Activated CD8-positive, alpha-beta T cell treated with anti-CD3 and anti-CD28 coated beads, Interleukin-2, amount 10 ng/mL, durations not matched to agents 7 days and 5 days (primary cell): ENCODE results near the gene COX17. TPM values are rescaled to one million over a fixed set of nuclear protein-coding genes. Genes with fewer than 3 reads are reported as not detected.
A peak's percentile ranks its signal among the peaks of the same experiment; 100 is the strongest.
"Not testable (repeated sequence)": the region's sequence is repeated elsewhere in the genome, so short reads cannot be mapped to it uniquely, and the experiment has no call there.

Experiments used
- ATAC-seq: fragments of 150-1000 bp; cut with Tn5 transposase; one replicate; pipeline ENCODE4 v1.10.0; 2021; ENCODE audit warnings: moderate library complexity
- CTCF ChIA-PET: fragments of 350-600 bp; sonication (Branson Sonifier 250); formaldehyde crosslinking; loops from one replicate; lab custom pipeline; 2021; ENCODE audit warnings: antibody characterized with exemption; lab: Charles Lee
- POLR2A ChIA-PET: fragments of 350-600 bp; sonication (Branson Sonifier 250); formaldehyde crosslinking; loops from one replicate; lab custom pipeline; 2021; ENCODE audit warnings: antibody characterized with exemption; lab: Charles Lee
- DNase-seq: peaks from one replicate; pipeline ENCODE4 v3.0.0-alpha.2; 2020
- H3K27ac Mint-ChIP-seq: one replicate; pipeline ENCODE4 v1.8.0; 2021; ENCODE audit warnings: mild to moderate bottlenecking, mixed read lengths
- H3K27me3 Mint-ChIP-seq: one replicate; pipeline ENCODE4 v1.8.0; 2021; ENCODE audit warnings: low read depth, mixed read lengths
- H3K36me3 Mint-ChIP-seq: one replicate; pipeline ENCODE4 v1.8.0; 2021; ENCODE audit warnings: low read depth, mixed read lengths
- H3K4me1 Mint-ChIP-seq: one replicate; pipeline ENCODE4 v1.8.0; 2021; ENCODE audit warnings: low read depth, mixed read lengths
- H3K4me3 Mint-ChIP-seq: one replicate; pipeline ENCODE4 v1.8.0; 2021; ENCODE audit warnings: mild to moderate bottlenecking, mixed read lengths
- H3K9me3 Mint-ChIP-seq: one replicate; pipeline ENCODE4 v1.8.0; 2022; ENCODE audit warnings: mixed read lengths; ENCODE audit not compliant: insufficient read depth
- total RNA-seq, 2 experiments: library from RNA; stranded (reverse); gene quantifications; one replicate each; pipeline ENCODE4 v1.2.3, GENCODE V29; 2021

Gene COX17
- total RNA-seq, 2 experiments from 2014 or later: 62.0 to 71.5 TPM

DNA sequence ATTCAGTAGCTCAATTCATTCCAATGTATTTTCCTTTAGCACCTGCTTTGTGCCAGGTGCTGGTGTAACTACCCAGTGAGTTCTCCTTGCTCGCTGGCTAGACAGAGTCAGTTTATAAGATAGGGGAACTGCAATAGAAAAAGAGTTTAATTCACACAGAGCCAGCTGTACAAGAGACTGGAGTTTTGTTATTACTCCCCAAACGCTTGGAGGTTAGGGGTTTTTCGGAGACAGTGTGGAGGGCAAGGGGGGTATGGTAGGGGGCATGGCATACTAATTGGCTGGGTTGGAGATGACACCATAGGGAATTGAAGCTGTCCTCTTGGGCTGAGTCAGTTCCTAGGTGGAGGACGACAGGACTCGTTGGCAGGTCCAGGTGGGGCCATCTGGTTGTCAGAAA is 20.2 kb upstream of the COX17 start:
- ATAC-seq (no peak), DNase-seq (no peak)
- Mint-ChIP-seq H3K4me3 (no peak overlapping the region), H3K4me1 (peaks cover 26% of the 10 kb centered on the region), H3K36me3 (peaks cover 8% of the 10 kb centered on the region), H3K27ac (no peak overlapping the region), H3K27me3 (peaks cover 6% of the 10 kb centered on the region), H3K9me3 (no peaks in the 10 kb centered on the region)
- ChIA-PET CTCF (interaction anchor here (0.6 kb wide), 1 partner anchor 499 kb away, joined by 3 read pairs; no protein-coding TSS in a partner anchor), POLR2A (no interaction called here)

DNA sequence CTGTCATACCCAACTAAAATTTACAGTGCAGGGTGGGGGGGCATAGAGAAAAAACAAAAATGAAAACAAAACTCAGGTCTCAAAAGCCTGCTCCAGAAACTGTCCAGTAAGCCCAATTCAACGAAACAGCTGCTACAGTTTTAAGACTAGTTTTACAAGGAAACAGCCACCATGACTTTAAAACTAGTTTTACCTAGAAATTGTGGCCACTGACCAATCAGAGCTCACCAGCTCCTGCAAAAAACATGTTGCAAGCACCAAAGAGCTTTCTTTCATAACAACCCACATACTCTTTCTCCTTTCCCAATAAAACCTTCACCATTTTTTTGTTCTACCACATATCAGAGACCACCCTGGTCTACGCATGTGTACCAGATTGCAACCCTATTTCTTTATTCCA is 18.3 kb upstream of the COX17 start:
- no peaks in the 10 kb centered on the region for H3K36me3 Mint-ChIP-seq
- DNase-seq (no peak), ATAC-seq (no peak)
- no peak overlapping the region for H3K4me3 Mint-ChIP-seq
- no peak overlapping the region for H3K27ac Mint-ChIP-seq
- H3K27me3 Mint-ChIP-seq: peaks cover 6% of the 10 kb centered on the region
- H3K9me3 Mint-ChIP-seq: no peaks in the 10 kb centered on the region
- ChIA-PET CTCF (interaction anchor here (1.3 to 1.7 kb wide), 3 partner anchors 14 to 811 kb away, joined by 3 to 11 read pairs (median 5); no protein-coding TSS in a partner anchor), POLR2A (interaction anchor here (0.6 kb wide), 1 partner anchor 14 kb away, joined by 3 read pairs; no protein-coding TSS in a partner anchor)
- peaks cover 9% of the 10 kb centered on the region for H3K4me1 Mint-ChIP-seq

DNA sequence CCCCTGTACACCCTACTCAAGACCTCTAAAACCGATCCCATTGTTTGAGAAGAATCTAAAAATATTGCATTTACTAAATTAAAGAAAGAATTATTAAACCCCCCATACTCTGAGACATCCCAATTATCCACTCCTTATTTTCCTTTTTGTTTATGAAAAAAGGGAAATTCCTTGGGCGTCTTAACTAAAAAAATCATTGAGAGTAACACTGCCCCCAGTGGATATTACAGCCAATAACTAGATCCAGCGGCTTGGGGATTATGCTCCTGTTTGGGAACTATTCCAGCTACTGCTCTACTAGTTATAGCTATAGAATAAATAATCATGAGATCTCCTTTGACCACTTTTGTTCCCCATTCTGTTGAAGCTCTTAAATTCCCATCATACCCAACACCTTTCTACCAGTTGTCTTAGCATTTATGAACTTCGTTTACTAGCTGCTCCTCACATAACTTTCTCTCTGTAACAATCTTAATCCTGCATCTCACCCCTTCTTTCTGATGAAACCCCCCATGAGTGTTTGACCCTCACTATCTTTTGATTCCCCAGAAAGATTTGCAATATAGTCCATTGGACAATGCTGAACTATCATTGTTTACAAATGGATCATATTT is 12.9 kb upstream of the COX17 start:
- CTCF ChIA-PET: interaction anchor here (0.8 to 2.1 kb wide), 14 partner anchors 8 to 806 kb away, joined by 3 to 30 read pairs (median 4); partner anchors contain the start of genes B4GALT4 and COX17
- H3K27me3 Mint-ChIP-seq: peaks cover 22% of the 10 kb centered on the region

DNA sequence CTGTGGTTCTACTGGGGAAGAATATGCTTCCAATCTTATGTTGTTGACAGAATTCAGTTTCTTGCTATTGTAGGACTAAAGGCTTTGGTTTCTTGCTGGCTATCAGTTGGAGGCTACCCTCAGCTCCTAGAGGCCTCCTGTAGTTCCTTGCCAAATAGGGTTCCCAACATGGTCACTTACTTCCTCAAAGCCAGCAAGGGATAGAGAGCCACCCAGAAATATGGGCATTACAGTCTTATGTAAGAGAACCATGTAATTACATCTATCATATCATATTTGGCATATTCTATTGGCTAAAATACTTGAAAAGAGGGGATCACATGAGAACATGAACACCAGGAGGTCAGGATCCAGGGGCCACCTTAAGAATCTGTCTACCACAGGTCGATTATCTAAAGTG is 6.2 kb upstream of the COX17 start:
- Mint-ChIP-seq H3K4me1 (peaks cover 2% of the 10 kb centered on the region), H3K4me3 (no peak overlapping the region), H3K9me3 (no peaks in the 10 kb centered on the region), H3K36me3 (no peaks in the 10 kb centered on the region), H3K27me3 (peaks cover 10% of the 10 kb centered on the region), H3K27ac (no peak overlapping the region)
- CTCF ChIA-PET: interaction anchor here (1.1 to 4.2 kb wide), 2 partner anchors 443 to 800 kb away, joined by 3 to 41 read pairs; partner anchors contain the start of gene B4GALT4
- ATAC-seq: no peak
- DNase-seq: no peak
- POLR2A ChIA-PET: no interaction called here

More for the DNA sequence above, 12.9 kb upstream of the COX17 start:
- POLR2A ChIA-PET: no interaction called here
- H3K27ac Mint-ChIP-seq: no peak overlapping the region
- H3K4me3 Mint-ChIP-seq: no peak overlapping the region
- H3K36me3 Mint-ChIP-seq: no peaks in the 10 kb centered on the region
- DNase-seq (no peak), ATAC-seq (no peak)
- H3K4me1 Mint-ChIP-seq: peaks cover 2% of the 10 kb centered on the region
- H3K9me3 Mint-ChIP-seq: no peaks in the 10 kb centered on the region

DNA sequence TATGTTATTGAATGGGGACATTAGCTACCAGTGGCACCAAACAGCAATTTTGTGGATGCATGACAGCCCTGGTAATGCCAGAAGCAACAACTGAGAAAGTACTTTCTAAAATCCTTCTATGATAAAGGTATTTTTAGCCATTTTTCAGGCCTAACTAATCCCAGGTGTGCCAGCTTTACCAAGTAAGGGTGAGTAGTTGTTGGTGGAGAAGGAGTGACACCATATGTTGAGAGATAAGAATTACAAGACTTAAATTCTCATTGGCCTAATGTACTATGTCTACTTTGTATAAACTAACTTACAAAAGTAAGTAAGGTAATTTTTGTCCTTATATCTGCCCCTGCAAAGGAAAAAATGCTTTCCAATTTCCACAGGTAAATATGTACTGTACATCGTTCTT is 4.1 kb upstream of the COX17 start:
- peaks cover 8% of the 10 kb centered on the region for H3K36me3 Mint-ChIP-seq

DNA sequence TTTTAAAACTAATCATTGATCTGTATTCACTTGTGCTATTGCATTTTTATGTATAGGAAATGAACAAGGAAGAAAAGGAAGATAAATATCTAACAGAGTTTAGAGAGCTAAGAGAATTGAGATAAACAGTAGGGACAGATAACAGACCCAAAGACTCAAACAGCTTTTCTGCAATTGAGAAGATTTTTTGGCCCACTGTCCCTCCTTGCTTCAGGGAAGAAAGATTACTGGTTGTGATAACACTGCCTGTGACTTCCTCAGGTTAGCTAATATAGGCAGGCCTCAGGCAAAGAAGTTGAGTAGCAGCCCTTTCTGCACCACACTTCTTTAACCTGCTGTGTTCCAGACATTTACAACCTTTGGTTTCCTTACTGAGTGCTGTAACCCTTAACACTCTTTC is 2.7 kb upstream of the COX17 start:
- Mint-ChIP-seq H3K36me3 (peaks cover 16% of the 10 kb centered on the region), H3K27me3 (no peaks in the 10 kb centered on the region), H3K9me3 (no peaks in the 10 kb centered on the region), H3K4me3 (no peak overlapping the region), H3K4me1 (peaks cover 26% of the 10 kb centered on the region), H3K27ac (no peak overlapping the region)
- DNase-seq: no peak
- ChIA-PET CTCF (interaction anchor here (1.0 to 4.2 kb wide), 13 partner anchors 10 to 801 kb away, joined by 3 to 41 read pairs (median 8); partner anchors contain the start of genes B4GALT4 and TMEM39A), POLR2A (interaction anchor here (1.4 kb wide), 1 partner anchor 79 kb away, joined by 4 read pairs; no protein-coding TSS in a partner anchor)
- no peak for ATAC-seq

More for the DNA sequence above, 4.1 kb upstream of the COX17 start:
- no peaks in the 10 kb centered on the region for H3K27me3 Mint-ChIP-seq
- peaks cover 12% of the 10 kb centered on the region for H3K4me1 Mint-ChIP-seq
- no peaks in the 10 kb centered on the region for H3K9me3 Mint-ChIP-seq
- ChIA-PET POLR2A (interaction anchor here (1.2 to 1.4 kb wide), 2 partner anchors 121 to 183 kb away, joined by 3 to 5 read pairs; partner anchors contain the start of gene TIMMDC1), CTCF (interaction anchor here (0.7 to 4.2 kb wide), 34 partner anchors 9 to 798 kb away, joined by 3 to 41 read pairs (median 4); partner anchors contain the start of genes B4GALT4, TEX55, TIMMDC1 and TMEM39A)
- no peak overlapping the region for H3K27ac Mint-ChIP-seq
- peak; percentile 29 for DNase-seq
- no peak overlapping the region for H3K4me3 Mint-ChIP-seq
- no peak for ATAC-seq

DNA sequence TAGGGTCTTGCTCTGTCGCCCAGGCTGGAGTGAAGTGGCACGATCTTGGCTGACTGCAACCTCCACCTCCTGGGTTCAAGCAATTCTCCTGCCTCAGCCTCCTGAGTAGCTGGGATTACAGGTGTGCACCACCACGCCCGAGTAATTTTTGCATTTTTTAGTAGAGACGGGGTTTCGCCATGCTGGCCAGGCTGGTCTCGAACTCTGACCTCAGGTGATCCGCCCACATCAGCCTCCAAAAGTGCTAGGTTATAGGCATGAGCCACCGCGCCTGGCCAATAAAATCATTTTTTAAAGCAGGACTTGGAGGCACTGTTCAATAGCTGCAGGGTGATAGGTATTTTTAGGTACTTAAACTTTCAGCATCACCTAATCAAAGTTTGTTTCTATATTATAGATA is 1.0 kb upstream of the COX17 start:
- not testable (repeated sequence) for H3K27me3 Mint-ChIP-seq, ATAC-seq, H3K4me3 Mint-ChIP-seq, H3K27ac Mint-ChIP-seq, H3K9me3 Mint-ChIP-seq, DNase-seq
- ChIA-PET POLR2A (interaction anchor here (0.5 to 2.3 kb wide), 3 partner anchors 13 to 216 kb away, joined by 3 to 11 read pairs (median 3); partner anchors contain the start of gene TIMMDC1), CTCF (interaction anchor here (1.4 to 1.5 kb wide), 2 partner anchors 10 to 12 kb away, joined by 3 to 4 read pairs; no protein-coding TSS in a partner anchor)
- Mint-ChIP-seq H3K36me3 (peaks cover 28% of the 10 kb centered on the region), H3K4me1 (peaks cover 33% of the 10 kb centered on the region)

DNA sequence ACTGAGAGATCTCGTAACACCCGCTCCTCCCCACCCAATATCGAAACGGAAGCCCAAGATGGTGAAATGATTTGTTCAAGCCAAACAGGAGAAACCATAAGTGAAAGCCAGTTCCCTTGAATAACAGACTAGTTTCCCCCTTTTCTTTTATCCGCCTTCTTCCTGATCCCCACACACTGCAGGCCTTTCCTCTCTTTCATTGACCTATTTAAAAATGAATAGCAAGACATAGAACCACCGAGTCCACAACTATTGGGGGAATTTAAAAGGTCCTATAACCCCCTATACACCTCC is 382 bp upstream of the COX17 start:
- Mint-ChIP-seq H3K36me3 (peaks cover 34% of the 10 kb centered on the region), H3K4me1 (peaks cover 33% of the 10 kb centered on the region), H3K4me3 (peak overlapping the region; percentile 96), H3K27me3 (no peaks in the 10 kb centered on the region), H3K27ac (peak overlapping the region; percentile 95), H3K9me3 (no peaks in the 10 kb centered on the region)
- POLR2A ChIA-PET: interaction anchor here (0.5 to 3.0 kb wide), 7 partner anchors 12 to 215 kb away, joined by 3 to 20 read pairs (median 9); partner anchors contain the start of genes TIMMDC1 and TMEM39A
- ATAC-seq: no peak
- CTCF ChIA-PET: interaction anchor here (1.0 to 3.3 kb wide), 3 partner anchors 13 to 77 kb away, joined by 3 to 17 read pairs (median 4); no protein-coding TSS in a partner anchor
- no peak for DNase-seq

DNA sequence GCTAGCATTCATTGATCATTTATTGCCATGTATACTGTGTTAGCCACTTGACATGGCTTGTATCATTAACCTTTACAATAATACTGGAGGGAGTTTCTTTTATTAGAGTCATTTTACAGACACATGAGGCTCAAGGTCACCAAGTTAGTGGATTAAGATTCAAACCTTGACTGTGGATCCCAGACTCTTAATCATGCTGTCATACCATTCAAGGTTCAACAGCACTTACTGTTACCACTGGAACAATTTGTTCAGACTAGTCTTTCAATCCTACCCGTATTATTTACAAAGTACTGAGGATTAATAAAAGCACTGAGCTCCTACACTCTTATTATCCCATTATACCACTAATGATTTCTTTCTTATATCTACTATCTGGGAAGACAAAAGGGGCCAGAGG is 1.2 kb downstream of the COX17 start:
- no peaks in the 10 kb centered on the region for H3K9me3 Mint-ChIP-seq
- H3K4me1 Mint-ChIP-seq: peaks cover 38% of the 10 kb centered on the region
- H3K36me3 Mint-ChIP-seq: peaks cover 45% of the 10 kb centered on the region
- POLR2A ChIA-PET: interaction anchor here (0.7 to 3.0 kb wide), 11 partner anchors 11 to 213 kb away, joined by 3 to 20 read pairs (median 6); partner anchors contain the start of genes CD80, TIMMDC1 and TMEM39A
- ATAC-seq (no peak), DNase-seq (no peak)
- CTCF ChIA-PET: interaction anchor here (0.6 to 3.3 kb wide), 6 partner anchors 10 to 375 kb away, joined by 3 to 17 read pairs (median 4); partner anchors contain the start of gene TMEM39A
- peak overlapping the region; percentile 95 for H3K27ac Mint-ChIP-seq
- peak overlapping the region; percentile 96 for H3K4me3 Mint-ChIP-seq
- no peaks in the 10 kb centered on the region for H3K27me3 Mint-ChIP-seq

DNA sequence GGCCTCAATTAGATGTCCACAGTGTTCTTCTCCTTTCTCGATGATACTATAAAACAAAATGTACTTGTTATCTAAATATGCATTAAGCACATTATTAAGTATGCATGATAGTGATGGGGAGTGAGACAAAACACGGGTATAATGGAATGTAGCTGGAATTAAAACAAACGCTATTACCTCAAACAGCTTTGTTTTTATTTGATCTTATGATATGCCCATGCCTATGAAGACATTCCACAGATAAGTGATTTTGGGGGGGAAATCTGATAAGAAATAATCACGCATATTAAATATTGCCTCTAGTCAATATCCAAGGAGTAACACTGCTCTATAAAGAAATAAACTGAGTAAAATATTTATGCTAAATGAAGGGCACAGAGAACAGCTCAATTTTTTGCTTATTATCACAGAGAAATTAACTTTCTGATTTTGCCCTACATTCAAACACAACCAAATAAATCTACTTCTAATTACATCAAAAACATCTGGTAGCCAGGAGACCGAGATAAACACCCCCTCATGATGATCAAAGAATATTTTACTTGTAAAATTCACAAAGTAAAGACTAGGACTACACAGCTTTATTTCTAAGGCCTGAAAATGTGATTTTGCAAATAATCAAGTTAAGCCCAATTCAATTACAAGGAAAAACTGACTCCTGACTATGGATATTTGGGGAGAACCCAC is 1.9 kb downstream of the COX17 start:
- no peak for DNase-seq
- H3K4me3 Mint-ChIP-seq: peak overlapping the region; percentile 96
- H3K27me3 Mint-ChIP-seq: no peaks in the 10 kb centered on the region
- peaks cover 39% of the 10 kb centered on the region for H3K4me1 Mint-ChIP-seq
- no peak for ATAC-seq
- POLR2A ChIA-PET: interaction anchor here (1.2 to 3.0 kb wide), 4 partner anchors 116 to 212 kb away, joined by 3 to 20 read pairs (median 12); partner anchors contain the start of genes CD80, TIMMDC1 and TMEM39A
- CTCF ChIA-PET: interaction anchor here (0.6 to 3.3 kb wide), 8 partner anchors 10 to 570 kb away, joined by 3 to 17 read pairs (median 4); partner anchors contain the start of gene TMEM39A
- no peaks in the 10 kb centered on the region for H3K9me3 Mint-ChIP-seq
- H3K27ac Mint-ChIP-seq: peak overlapping the region; percentile 1
- peaks cover 52% of the 10 kb centered on the region for H3K36me3 Mint-ChIP-seq

DNA sequence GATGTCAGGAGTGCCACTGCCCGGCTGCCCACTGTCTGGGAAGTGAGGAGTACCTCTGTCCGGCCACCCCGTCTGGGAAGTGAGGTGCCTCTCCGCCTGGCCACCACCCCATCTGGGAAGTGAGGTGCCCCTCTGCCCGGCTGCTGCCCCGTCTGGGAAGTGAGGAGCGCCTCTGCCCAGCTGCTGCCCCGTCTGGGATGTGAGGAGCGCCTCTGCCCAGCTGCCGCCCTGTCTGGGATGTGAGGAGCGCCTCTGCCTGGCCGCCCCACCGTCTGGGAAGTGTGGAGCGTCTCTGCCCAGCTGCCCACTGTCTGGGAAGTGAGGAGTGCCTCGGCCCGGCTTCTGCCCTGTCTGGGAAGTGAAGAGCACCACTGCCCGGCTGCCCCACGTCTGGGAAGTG is 3.3 kb downstream of the COX17 start:
- no peaks in the 10 kb centered on the region for H3K9me3 Mint-ChIP-seq
- H3K36me3 Mint-ChIP-seq: peaks cover 64% of the 10 kb centered on the region
- no peaks in the 10 kb centered on the region for H3K27me3 Mint-ChIP-seq
- no peak overlapping the region for H3K27ac Mint-ChIP-seq
- ATAC-seq (no peak), DNase-seq (no peak)
- peaks cover 42% of the 10 kb centered on the region for H3K4me1 Mint-ChIP-seq
- ChIA-PET POLR2A (no interaction called here), CTCF (interaction anchor here (1.8 kb wide), 1 partner anchor 10 kb away, joined by 13 read pairs; no protein-coding TSS in a partner anchor)
- no peak overlapping the region for H3K4me3 Mint-ChIP-seq
